Measurements from ENCODE around the gene TLE5.

TLE5 gene

GRCh38 chr19:3003046-3003445, 59.2 kb downstream of the TLE5 start:
- no peak overlapping the region for H2AFZ ChIP-seq (ENCODE audit: low read depth, low read length)
- no peaks in the 10 kb centered on the region for H3K27me3 ChIP-seq (ENCODE audit: insufficient read depth, low read length, poor library complexity)
- DNase-seq (no peak), ATAC-seq (ENCODE audit: insufficient read depth, low read depth) (no peak)
- H3K4me2 ChIP-seq (ENCODE audit: insufficient read depth, low read length), result no peak overlapping the region
- H3K9ac ChIP-seq (ENCODE audit: low read depth, low read length), result no peak overlapping the region
- no peaks in the 10 kb centered on the region for H3K4me1 ChIP-seq (ENCODE audit: insufficient read depth, low read length)
- no peaks in the 10 kb centered on the region for H4K20me1 ChIP-seq (ENCODE audit: insufficient read depth, low read length)
- H3K79me2 ChIP-seq (ENCODE audit: insufficient read depth, low read length), result no peaks in the 10 kb centered on the region
- H3K27ac ChIP-seq (ENCODE audit: low read length), result no peak overlapping the region
- H3K36me3 ChIP-seq (ENCODE audit: insufficient read depth, low read length), result no peaks in the 10 kb centered on the region
- H3K4me3 ChIP-seq (ENCODE audit: low read depth in 1 of 2, low read length in 2 of 2), result no peak overlapping the region
- no peaks in the 10 kb centered on the region for H3K9me3 ChIP-seq (ENCODE audit: insufficient read depth, low read length, severe bottlenecking)
- TF ChIP-seq EZH2 (IDR thresholded peaks at IDR 0.05; ENCODE audit: borderline replicate concordance, low read depth, low read length, severe bottlenecking) (no peak), CTCF (IDR thresholded peaks at IDR 0.05; ENCODE audit: borderline replicate concordance, extremely low read depth, low read length, poor library complexity, severe bottlenecking) (no peak)
